GM21381 (cell line): ENCODE data around the gene PHKA2.

ENCODE experiments used
- ATAC-seq: cut with Tn5 transposase; IDR thresholded peaks from one replicate; pipeline ENCODE4 v1.9.1; 2021; ENCODE audit warnings: mild to moderate bottlenecking, moderate library complexity; ENCODE audit not compliant: unreplicated experiment

PHKA2 gene

GRCh38 chrX:18935893-18936292 is 48.0 kb downstream of the PHKA2 start:
- no peak for ATAC-seq

- no peak for ATAC-seq
Measured at GRCh38 chrX:18934708-18935107, 49.2 kb downstream of the PHKA2 start.

- ATAC-seq = no peak
Measured at GRCh38 chrX:18933617-18934016, 50.3 kb downstream of the PHKA2 start.

DNA sequence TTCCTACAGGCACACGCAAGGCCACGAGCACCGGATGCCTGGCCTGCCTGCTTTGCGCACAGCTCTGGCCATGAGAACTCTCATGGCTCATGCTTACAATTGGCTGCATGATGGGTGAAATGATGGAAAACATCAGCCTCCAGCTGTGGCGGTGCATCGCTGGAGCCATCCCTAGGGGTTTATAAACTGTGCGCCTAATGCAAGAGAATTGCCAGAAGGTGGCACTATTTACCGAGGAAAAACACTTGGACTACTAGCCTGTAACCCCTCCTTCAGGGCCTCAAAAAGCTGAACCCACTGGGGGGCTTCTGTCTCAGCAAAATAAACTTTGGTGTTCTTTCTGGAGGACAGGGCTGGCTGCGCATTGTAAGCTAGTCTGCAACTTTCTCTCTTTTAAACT is 51.9 kb downstream of the PHKA2 start:
- ATAC-seq = no peak

DNA sequence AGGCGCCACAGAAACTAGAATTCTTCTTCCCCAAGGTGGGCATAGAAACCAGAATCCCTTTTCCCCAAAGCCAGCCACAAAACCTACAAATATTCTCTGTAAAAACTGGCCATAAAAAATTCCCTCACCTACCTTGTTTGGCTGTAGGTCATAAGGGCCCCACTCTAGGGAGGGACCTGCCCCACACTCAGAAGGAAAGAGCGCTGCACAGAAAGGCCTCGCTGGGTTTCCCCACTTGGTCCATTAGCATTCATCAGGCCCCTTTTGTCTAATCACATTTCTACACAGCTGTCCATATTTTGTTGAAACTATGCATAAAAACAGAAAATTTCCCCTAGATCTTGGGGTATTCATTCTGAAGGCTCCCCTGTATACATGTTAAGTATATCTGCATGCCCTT is 54.1 kb downstream of the PHKA2 start:
- no peak for ATAC-seq

GRCh38 chrX:18927558-18927957 is 56.4 kb downstream of the PHKA2 start:
- ATAC-seq = no peak

DNA sequence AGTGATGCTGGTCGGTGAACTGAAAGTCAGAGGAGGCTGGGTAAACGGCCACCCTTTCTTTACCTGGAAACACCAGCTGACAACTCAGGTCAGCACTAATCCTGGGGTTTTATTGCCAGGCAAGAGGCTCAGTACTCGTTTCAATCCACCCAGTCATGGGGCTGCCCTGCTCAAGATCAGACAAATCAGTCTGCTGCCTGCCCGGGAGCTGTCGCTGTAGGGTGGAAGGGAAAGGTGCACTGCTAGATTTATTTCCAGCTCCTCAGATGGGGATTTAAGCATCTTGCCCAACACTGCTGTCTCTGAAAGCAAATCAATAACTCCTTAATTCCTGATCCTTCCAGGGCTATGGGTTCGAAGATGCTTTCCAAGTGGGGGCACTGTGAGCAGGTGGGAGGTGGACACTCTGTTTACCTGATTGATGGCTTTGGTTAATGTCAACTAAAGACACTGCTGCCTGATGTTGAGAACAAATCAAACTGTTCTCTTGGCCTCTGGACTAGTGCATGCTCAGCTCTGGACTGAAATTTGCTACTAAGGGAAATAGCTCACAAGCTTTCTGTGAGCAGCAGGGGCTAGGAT is 59.3 kb downstream of the PHKA2 start:
- ATAC-seq = no peak

DNA sequence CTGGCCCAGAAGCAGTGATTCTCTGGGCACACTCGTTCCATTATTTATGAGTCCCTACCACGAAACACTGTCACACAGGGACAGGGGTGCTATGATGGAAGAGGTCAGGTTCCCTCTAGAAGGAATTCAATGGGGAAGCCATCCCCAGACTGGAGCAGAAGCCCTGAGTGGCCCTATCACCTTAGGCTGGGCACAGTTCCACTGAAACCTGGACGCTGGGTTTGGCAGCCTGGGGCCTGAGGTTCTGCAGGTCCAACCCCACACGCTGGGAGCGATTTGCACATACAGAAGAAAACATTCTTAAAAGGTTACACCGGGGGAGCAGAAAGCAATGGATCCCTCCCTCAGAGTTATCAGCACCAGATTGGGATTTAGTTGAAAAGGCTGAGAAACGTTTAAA is 63.3 kb downstream of the PHKA2 start:
- no peak for ATAC-seq

GRCh38 chrX:18920079-18920478 is 63.8 kb downstream of the PHKA2 start:
- ATAC-seq = no peak

DNA sequence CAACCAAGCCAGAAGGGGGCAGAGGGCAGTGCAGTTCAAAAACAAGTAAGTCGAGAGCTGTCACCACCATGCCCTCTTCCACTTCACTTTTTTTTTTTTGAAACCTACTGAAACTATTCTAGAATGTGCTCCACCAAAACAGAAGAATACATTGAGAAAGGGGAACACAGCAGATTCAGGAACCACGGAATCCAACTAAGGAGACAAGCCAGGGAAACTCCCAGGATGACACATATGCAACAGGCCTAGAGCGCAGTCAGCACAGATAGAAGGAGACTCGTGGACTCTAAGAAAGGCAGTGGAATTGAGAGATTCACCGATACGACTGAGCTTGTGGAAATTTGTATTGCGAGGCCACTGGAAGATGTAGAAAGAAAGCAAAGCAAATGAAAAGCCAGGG is 66.1 kb downstream of the PHKA2 start:
- no peak for ATAC-seq

GRCh38 chrX:18906286-18906685 is 77.6 kb downstream of the PHKA2 start:
- no peak for ATAC-seq

DNA sequence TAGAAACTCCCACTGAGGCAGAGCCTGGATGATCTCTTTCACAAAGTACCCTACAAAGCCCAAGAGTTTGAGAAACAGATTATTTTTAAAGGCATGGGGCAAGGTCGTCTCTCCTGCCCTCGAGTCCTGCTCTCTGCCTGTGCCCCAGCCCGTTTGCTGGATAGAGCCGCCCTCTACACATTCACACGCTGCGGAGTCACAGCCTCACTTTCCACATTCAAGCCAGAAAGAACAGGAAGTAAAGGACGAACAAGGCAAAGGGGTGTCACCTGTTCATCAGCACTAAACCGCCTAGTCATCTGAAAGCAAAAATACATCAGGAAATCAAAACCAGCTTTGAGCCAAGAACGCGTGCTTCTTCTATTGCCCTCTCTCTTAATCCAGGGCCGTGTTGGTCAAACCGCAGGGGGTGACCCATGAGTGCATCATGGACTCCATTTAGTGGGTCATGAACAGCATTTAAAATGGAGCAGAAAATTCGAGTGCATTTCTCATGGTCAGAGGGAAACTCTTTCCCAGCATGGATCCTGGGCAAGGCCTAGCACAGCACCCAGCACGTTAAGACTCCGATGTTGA is 83.4 kb downstream of the PHKA2 start:
- ATAC-seq = no peak

DNA sequence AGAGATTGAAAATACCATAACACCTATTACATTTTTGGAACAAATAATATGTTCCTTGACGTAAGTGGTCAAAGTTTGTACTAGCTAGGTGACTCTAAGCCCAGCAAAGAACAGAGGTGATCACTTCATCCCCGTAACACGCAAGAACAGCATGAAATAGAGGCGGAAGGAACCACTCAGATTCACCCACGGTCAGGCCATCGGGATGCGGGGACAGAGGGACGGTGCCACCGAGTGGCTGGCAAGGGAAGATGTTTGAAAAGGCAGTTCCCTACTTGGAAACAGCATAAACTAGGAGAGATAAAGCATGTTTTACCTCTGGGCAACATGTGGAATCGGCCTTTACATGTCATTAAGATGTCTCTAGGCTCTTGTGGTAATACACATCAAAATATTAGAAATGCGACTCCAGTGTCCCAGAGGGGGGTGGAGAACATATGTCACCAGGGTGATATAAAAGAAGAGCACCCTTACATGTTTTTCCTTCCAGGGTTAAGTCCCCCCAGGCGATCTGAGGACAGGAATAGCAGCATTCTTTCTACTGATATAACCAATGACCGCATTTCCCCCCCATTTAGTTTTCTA is 84.0 kb downstream of the PHKA2 start:
- no peak for ATAC-seq

- no peak for ATAC-seq
Measured at GRCh38 chrX:18898492-18898891, 85.4 kb downstream of the PHKA2 start.

- no peak for ATAC-seq
Measured at GRCh38 chrX:18898091-18898490, 85.8 kb downstream of the PHKA2 start.

DNA sequence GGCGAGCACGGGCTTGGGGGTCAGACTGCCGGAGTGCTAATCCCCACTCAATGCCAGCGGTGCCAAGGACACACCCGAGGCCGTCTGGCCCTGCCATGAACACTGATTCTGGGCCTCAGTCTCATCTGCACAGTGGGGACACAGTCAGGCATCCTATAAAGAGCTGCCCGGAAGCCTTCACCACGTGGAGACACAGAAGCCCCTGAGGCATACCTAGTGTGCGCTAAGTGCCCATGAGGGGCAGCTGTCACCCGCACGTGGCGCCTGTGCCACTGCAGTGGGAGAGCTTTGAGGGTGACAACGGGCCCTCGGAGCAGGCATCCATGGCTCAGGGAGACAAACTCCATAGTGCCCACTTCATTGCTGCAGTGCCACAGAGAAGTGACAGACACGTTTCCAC is 86.3 kb downstream of the PHKA2 start:
- ATAC-seq = no peak

GRCh38 chrX:18896680-18897544 is 87.0 kb downstream of the PHKA2 start:
- no peak for ATAC-seq

DNA sequence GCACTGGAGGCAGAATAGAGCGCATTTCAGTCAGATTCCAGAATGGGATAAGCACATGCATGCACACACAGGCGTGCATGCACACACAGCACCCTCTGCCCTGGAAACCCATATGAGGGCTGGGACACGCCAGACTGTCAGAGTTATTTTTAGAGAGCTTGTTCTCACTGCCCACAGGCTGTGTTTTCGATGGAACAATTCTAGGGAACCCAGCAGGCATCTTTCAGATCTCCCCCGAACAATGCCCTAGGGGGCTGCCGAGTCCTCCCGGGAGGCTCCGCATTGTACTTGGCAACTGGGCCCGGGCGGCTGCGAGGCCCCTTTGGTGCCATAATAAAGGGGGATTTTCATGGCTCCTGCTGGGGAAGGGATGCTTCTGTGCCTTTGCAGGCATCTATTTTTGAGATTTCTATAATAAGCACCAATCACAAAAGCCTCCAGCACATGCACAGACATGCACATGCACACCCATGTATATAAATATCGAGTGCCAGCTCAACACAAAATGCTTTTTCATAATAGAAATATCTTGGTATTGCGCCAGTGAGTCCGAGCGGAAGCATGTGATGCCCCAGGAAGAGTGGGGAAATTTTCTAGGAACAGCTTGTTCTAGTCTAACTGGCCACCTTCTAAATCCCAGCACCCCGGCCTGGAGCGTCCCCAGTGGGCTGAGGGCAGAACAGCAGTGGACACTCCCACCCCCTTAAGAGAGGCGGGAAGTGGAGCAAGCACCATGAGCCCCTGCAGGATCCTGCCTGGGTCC is 88.5 kb downstream of the PHKA2 start:
- no peak for ATAC-seq

DNA sequence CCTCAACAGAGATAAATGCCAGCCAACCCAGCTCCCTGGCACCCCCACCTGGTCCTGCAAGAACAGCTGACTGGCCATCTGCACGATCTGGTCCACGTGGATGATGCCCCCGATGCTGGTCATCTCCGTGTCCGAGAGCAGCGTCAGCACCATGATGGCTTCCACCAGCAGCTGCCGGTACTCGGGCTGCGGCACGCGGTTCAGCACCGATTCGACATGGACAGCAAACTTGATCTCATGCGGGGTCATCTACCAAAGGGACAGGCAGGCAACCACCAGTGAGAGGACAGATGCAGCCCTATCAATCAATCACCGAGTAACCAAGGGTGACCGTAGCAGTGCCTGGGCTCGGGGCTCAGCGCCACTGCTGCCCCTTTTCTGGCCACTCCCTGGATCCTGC is 89.8 kb downstream of the PHKA2 start:
- ATAC-seq = no peak

DNA sequence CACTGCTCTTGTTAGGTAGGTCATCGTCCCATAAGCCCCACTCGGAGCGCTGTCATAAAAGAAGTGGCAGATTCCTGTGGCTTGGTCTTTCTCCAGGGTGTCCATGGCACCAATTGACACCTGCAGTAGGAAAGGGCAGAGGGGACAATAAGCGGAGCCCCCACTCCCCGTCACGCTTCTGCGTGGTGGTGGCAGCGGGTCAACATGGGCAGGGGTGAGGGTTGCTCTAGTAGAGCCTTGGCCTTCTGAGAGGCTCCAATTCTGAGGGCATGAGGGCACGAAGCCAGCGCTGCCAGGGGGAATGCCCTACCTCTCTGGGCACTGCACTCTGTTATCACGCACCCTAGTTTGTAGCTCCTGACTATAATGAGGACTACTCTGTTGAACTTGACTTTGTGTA is 90.4 kb downstream of the PHKA2 start:
- no peak for ATAC-seq

DNA sequence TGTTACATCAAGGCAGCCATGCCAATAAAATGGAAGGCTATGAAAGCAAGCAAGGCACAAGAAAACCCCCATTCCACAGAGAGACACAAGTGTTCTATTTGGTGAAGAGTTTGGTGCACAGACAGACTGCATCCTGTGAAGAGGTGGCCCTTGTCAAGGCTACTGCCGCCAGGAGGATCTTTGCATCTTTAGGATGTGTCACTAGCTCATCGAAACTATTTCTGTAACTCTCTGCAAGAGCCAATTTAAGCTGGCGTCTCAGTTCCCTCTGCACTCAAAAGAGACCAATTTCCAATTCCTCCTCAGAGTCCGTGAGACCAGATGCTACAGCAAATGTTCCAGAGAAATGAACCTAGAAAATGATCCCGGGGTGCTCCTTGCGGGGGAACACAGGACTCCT is 91.0 kb downstream of the PHKA2 start:
- ATAC-seq = no peak
